SH-SY5Y (cell line): ENCODE results near the gene WHRN.

Experiments used
- GATA2 ChIP-seq: IDR thresholded peaks from 2 replicates; pipeline ENCODE4 v1.6.1; 2011; ENCODE audit warnings: mild to moderate bottlenecking, low read depth, low read length
- GATA3 ChIP-seq: IDR thresholded peaks from 2 replicates; pipeline ENCODE4 v1.6.1; 2011; ENCODE audit warnings: low read depth, mild to moderate bottlenecking, low read length, moderate library complexity

DNA sequence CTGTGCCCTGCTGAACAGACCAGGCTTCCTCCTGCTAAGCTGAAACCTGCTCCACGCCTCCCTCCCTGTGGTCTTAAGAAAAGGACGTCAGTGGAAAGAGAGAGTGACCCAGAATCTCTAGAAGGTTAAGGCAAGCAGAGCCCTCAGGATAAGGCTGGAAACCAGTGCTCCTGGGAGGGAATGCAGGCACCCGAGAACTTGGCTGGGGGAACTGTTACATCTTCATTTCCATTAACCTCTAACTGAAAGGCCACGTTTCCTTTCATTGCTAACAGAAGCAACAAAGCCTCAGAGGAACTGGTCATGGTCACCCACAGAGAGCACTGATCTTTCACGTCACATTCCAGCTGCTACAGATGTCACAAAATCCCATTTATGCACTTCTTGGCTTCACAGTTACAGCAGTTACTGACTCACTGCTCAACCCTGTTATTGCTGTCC is 91.4 kb downstream of the WHRN start:
- no peak for TF ChIP-seq GATA2
- no peak for TF ChIP-seq GATA3
